Chondrocyte (in vitro differentiated cells): ENCODE results near the gene DUS2. TPM values are rescaled to one million over a fixed set of nuclear protein-coding genes. Genes with fewer than 3 reads are reported as not detected.

ENCODE experiments used
- DNase-seq: peaks from one replicate; pipeline ENCODE4 v3.0.0; 2021; ENCODE audit warnings: mixed read lengths, low spot score
- H3K27ac Mint-ChIP-seq: one replicate; pipeline ENCODE4 v1.8.0; 2021; ENCODE audit warnings: mild to moderate bottlenecking, moderate library complexity, mixed read lengths; ENCODE audit not compliant: unreplicated experiment
- H3K27me3 Mint-ChIP-seq: 2 replicates; pipeline ENCODE4 v1.8.0; 2021; ENCODE audit warnings: low read depth, mixed read lengths
- H3K36me3 Mint-ChIP-seq: 2 replicates; pipeline ENCODE4 v1.8.0; 2021; ENCODE audit warnings: low read depth, mixed read lengths
- H3K4me1 Mint-ChIP-seq: 2 replicates; pipeline ENCODE4 v1.8.0; 2021; ENCODE audit warnings: low read depth, mild to moderate bottlenecking, mixed read lengths
- H3K4me3 Mint-ChIP-seq: one replicate; pipeline ENCODE4 v1.8.0; 2021; ENCODE audit warnings: mild to moderate bottlenecking, moderate library complexity, mixed read lengths; ENCODE audit not compliant: unreplicated experiment
- H3K9me3 Mint-ChIP-seq: 2 replicates; pipeline ENCODE4 v1.8.0; 2021; ENCODE audit warnings: low read depth, mixed read lengths
- long read RNA-seq: library from polyadenylated mRNA; stranded (forward); transcript quantifications from one replicate; pipeline ENCODE4 v2.0.0, GENCODE V29; 2021
- total RNA-seq: library from RNA; stranded (reverse); gene quantifications from 3 replicates; pipeline ENCODE4 v1.2.1, GENCODE V29; 2021
- TF ChIP-seq, protein P1 (sequence below): fragments of 200-600 bp; sonication (generic); IDR thresholded peaks from 2 replicates; pipeline ENCODE4 v1.5.0; 2021; ENCODE audit warnings: antibody characterized with exemption, mild to moderate bottlenecking, moderate library complexity

The DUS2 gene
- 12.2 to 15.9 TPM (median 12.7 TPM) in 3 replicates for total RNA-seq
- long read RNA-seq, transcript DUS2-207 (17 exons, 2,310 nt), result major isoform, 20 of 31 reads
- long read RNA-seq, transcript DUS2-201 (16 exons, 1,933 nt), result minor isoform, 6 of 31 reads
- long read RNA-seq, partial matches to known transcripts, result 1 of 31 reads
- long read RNA-seq, other reads (novel, unspliced or antisense), result 4 of 31 reads

DNA sequence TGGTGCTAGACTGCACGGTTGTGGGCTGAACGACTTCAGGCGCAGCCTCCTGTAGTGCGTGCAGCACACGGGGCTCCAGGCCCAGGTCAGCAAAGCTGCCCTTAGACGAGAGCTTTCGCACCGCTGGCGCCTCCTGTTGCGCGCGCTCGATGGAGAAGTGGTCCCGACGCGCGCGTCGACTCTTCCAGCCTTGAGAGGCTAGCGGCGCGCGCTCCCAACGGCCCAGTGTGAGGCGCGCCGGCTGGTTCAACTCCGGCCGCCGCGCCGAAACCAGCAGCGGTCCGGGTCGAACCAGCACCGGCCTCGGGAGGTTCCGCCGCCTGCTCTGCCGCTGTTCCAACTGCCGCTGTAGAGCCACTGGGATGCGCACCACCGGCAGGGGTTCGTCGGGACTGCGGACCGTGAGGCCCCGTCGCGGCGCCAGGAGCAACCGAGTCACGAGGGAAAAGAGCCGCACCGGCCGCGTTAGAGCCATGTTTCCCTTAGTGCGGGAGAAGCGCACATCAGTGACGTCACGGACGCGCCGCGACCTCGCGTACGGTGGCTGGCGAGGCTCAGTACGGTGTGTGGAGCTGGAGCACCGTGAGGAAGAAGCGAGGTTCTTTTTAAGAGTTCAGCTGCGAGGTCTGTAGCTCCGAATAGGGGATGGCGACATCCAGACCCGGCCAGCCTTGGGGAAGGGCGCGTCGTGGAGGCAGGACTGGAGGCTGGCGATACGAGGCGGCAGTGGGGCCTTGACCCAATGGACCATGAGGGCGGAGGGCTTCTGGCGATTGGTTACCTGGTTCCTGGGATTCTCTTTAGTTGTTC, at the start of gene DUS2, which contains the start of gene DDX28:
TSS of gene DUS2 (plus strand) at position 557 of the 810 bp plus-strand sequence. CDS start 14,740 bp downstream, outside the sequence.
TSS of gene DDX28 (minus strand) at position 505 of the 810 bp plus-strand sequence. CDS start at position 475, 30 bp downstream.
- TF ChIP-seq, protein P1, sequence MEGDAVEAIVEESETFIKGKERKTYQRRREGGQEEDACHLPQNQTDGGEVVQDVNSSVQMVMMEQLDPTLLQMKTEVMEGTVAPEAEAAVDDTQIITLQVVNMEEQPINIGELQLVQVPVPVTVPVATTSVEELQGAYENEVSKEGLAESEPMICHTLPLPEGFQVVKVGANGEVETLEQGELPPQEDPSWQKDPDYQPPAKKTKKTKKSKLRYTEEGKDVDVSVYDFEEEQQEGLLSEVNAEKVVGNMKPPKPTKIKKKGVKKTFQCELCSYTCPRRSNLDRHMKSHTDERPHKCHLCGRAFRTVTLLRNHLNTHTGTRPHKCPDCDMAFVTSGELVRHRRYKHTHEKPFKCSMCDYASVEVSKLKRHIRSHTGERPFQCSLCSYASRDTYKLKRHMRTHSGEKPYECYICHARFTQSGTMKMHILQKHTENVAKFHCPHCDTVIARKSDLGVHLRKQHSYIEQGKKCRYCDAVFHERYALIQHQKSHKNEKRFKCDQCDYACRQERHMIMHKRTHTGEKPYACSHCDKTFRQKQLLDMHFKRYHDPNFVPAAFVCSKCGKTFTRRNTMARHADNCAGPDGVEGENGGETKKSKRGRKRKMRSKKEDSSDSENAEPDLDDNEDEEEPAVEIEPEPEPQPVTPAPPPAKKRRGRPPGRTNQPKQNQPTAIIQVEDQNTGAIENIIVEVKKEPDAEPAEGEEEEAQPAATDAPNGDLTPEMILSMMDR, result peak; percentile 39
- Mint-ChIP-seq H3K9me3 (no peaks in the 10 kb centered on the region), H3K4me3 (peak within 1 kb of the TSS; percentile 100), H3K27me3 (no peaks in the 10 kb centered on the region), H3K36me3 (peaks cover 7% of the 10 kb centered on the region), H3K4me1 (peaks cover 25% of the 10 kb centered on the region), H3K27ac (peak within 1 kb of the TSS; percentile 99)
- peak; percentile 94 for DNase-seq

DNA sequence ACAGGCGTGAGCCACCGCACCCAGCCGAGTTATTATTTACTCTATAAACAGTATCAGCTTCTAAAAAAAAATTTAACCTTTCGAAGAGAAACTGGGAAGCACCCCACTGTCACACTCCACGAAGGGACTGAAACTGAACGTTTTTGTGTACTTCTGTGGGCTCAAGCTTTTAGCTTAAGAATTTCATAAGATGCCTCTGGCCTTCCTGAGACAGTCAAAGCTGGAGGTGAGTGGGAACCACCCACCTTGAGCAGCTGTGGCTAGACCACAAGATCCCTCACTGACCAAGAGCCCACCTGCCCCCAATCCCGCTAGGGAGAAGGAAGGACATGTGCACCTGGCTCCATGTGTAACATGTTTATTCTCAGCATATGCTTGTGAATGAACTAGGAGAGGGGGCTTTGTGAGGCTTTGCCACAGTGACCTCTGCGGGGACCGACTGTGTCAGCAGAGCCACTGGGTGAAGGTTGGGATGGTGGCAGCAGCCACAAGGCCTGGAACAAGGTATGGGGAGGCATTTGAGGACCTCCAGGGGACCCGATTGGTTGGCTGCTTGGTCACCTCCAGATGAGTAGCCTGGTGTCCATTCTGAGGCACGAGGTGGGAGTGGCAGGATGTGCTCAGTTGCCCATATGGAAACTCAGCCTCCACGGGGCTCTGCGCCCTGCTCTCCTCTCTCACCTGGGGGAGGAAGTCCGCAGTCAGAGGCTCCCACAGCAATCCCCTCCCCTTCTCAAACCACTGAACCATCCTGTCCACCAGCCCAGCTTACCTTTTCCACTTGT, 47.6 kb upstream of the DUS2 start:
- DNase-seq, result no peak
- Mint-ChIP-seq H3K36me3 (no peaks in the 10 kb centered on the region), H3K9me3 (no peaks in the 10 kb centered on the region), H3K4me3 (no peak overlapping the region), H3K27ac (no peak overlapping the region), H3K4me1 (no peaks in the 10 kb centered on the region), H3K27me3 (peaks cover 6% of the 10 kb centered on the region)
- TF ChIP-seq, protein P1, result no peak

DNA sequence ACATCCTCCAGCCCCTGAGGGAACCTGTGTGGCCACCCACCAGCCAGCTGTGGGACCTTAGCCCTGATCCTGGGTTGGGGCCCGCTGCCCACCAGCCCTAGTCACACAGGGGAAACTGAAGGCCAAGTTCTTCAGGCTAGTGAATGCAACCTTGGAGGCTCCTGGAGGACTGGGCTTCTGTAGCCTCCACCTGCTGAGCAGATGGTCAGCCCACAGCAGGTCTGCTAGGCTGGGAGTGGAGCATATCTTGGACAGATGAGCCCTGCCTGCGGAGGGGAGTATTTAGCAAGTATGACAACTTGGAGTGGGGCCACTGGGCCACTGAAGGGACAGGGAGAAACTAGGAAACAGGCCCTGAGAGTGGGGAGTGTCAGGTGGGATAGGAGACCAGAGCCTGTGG, 46.9 kb upstream of the DUS2 start:
- H3K9me3 Mint-ChIP-seq, result no peaks in the 10 kb centered on the region
- TF ChIP-seq, protein P1, result no peak
- no peak overlapping the region for H3K27ac Mint-ChIP-seq
- peaks cover 6% of the 10 kb centered on the region for H3K27me3 Mint-ChIP-seq
- no peak overlapping the region for H3K4me3 Mint-ChIP-seq
- DNase-seq, result no peak
- no peaks in the 10 kb centered on the region for H3K4me1 Mint-ChIP-seq
- no peaks in the 10 kb centered on the region for H3K36me3 Mint-ChIP-seq

DNA sequence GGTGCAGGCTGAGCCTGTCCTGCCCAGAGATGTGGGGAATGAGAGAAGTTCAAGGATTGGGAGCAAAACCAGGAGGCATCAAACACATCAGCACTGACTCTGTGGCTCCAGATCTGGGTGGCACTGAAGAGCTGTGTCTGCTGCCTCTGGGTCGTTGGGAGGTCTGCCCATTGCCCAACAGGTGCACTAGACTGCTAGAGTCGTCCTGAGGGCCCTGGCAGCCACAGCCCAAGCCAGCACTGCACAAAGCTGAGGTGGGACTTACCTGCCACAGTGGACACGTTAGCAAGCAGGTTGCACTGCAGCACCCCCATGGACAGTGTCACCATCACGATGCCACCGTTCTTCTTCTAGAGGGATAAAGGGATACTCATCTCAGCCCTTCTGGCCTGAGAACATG, 46.1 kb upstream of the DUS2 start:
- no peaks in the 10 kb centered on the region for H3K9me3 Mint-ChIP-seq
- peak; percentile 88 for DNase-seq
- peaks cover 6% of the 10 kb centered on the region for H3K27me3 Mint-ChIP-seq
- no peaks in the 10 kb centered on the region for H3K4me1 Mint-ChIP-seq
- H3K4me3 Mint-ChIP-seq, result no peak overlapping the region
- H3K27ac Mint-ChIP-seq, result no peak overlapping the region
- no peaks in the 10 kb centered on the region for H3K36me3 Mint-ChIP-seq
- TF ChIP-seq, protein P1, result no peak
